HEK293T (cell line): ENCODE data around the gene BID.

ENCODE experiments used
- CTCF ChIA-PET: fragments of 350-600 bp; formaldehyde crosslinking; extraction: SDS; loops from one replicate; lab custom pipeline; 2021; ENCODE audit warnings: antibody characterized with exemption, inconsistent platforms; lab: Yijun Ruan, JAX
- POLR2A ChIA-PET: fragments of 350-600 bp; formaldehyde crosslinking; extraction: SDS; loops from one replicate; lab custom pipeline; 2020; ENCODE audit warnings: antibody characterized with exemption, inconsistent platforms; lab: Yijun Ruan, JAX
- DNase-seq: peaks from one replicate; pipeline ENCODE4 v3.0.0; 2012; ENCODE audit warnings: mixed read lengths; ENCODE audit errors: extremely low spot score
- ARNT ChIP-seq: fragments of 450-650 bp; IDR thresholded peaks from 2 replicates; pipeline ENCODE4 v1.6.1; 2017; ENCODE audit warnings: mild to moderate bottlenecking
- BHLHE40 ChIP-seq: fragments of 450-650 bp; IDR thresholded peaks from 2 replicates; pipeline ENCODE4 v1.6.1; 2016; ENCODE audit warnings: mild to moderate bottlenecking, moderate library complexity, borderline replicate concordance
- CTBP1 ChIP-seq: fragments of 450-650 bp; IDR thresholded peaks from 2 replicates; pipeline ENCODE4 v1.6.1; 2016; ENCODE audit warnings: borderline replicate concordance
- ELF4 ChIP-seq: fragments of 450-650 bp; IDR thresholded peaks from 2 replicates; pipeline ENCODE4 v1.6.1; 2017; ENCODE audit warnings: antibody characterized with exemption
- FOXA1 ChIP-seq: fragments of 450-650 bp; IDR thresholded peaks from 2 replicates; pipeline ENCODE4 v1.6.1; 2016; ENCODE audit warnings: mild to moderate bottlenecking
- FOXK2 ChIP-seq: fragments of 450-650 bp; IDR thresholded peaks from 2 replicates; pipeline ENCODE4 v1.6.1; 2016; ENCODE audit warnings: mild to moderate bottlenecking
- FOXM1 ChIP-seq: fragments of 450-650 bp; IDR thresholded peaks from 2 replicates; pipeline ENCODE4 v1.6.1; 2017; ENCODE audit warnings: mild to moderate bottlenecking, borderline replicate concordance
- HDGF ChIP-seq: fragments of 450-650 bp; IDR thresholded peaks from 2 replicates; pipeline ENCODE4 v1.6.1; 2017; ENCODE audit warnings: antibody characterized with exemption, borderline replicate concordance
- L3MBTL2 ChIP-seq: fragments of 450-650 bp; conservative IDR thresholded peaks from 2 replicates; pipeline ENCODE4 v1.6.1; 2016; ENCODE audit warnings: mild to moderate bottlenecking
- LEF1 ChIP-seq: fragments of 450-650 bp; IDR thresholded peaks from 2 replicates; pipeline ENCODE4 v1.6.1; 2017; ENCODE audit warnings: mild to moderate bottlenecking, borderline replicate concordance
- NFRKB ChIP-seq: fragments of 450-650 bp; IDR thresholded peaks from 2 replicates; pipeline ENCODE4 v1.6.1; 2016; ENCODE audit warnings: mild to moderate bottlenecking, moderate library complexity
- SP1 ChIP-seq: fragments of 450-650 bp; IDR thresholded peaks from 2 replicates; pipeline ENCODE4 v1.6.1; 2017
- SUZ12 ChIP-seq: fragments of 450-650 bp; IDR thresholded peaks from 2 replicates; pipeline ENCODE4 v1.6.1; 2016; ENCODE audit warnings: mild to moderate bottlenecking
- TARDBP ChIP-seq: fragments of 450-650 bp; IDR thresholded peaks from 2 replicates; pipeline ENCODE4 v1.6.1; 2016
- ZNF384 ChIP-seq: fragments of 450-650 bp; IDR thresholded peaks from 2 replicates; pipeline ENCODE4 v1.6.1; 2016
- TF ChIP-seq, protein P1 (sequence below): fragments of 450-650 bp; IDR thresholded peaks from 2 replicates; pipeline ENCODE4 v1.6.1; 2016

The BID gene

DNA sequence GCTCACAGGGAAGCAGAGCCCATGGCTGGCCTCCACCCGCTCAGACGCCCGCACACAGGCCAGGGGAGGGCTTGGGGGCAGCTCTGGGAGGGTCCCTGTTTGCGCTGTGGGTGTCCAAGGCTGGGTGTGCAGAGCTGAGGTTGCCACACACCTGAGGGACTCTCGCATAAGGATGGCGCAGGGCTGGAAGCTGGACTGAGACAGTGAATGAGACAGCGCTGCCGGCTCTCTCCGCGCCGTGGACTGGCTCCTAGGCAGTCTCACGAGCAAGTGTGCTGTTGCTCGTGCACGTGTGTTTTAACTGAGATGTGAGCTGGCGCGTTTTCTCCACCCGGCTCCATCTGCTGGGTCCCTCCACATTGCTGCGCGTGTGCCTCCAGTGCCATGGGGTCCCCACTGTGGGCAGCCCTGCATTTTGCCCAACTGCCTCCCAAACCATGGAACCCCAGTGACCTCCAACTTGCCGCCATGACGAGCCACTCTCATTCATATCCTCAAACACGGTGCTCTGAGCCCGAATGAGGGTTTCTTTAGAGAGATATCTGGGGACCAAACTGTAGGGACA is 4.2 kb upstream of the BID start:
- TF ChIP-seq L3MBTL2 (no peak), TARDBP (no peak), ZNF384 (no peak), FOXA1 (no peak), NFRKB (no peak), ELF4 (no peak), LEF1 (no peak), HDGF (no peak), CTBP1 (no peak), FOXM1 (no peak), SUZ12 (no peak)
- TF ChIP-seq, protein P1, sequence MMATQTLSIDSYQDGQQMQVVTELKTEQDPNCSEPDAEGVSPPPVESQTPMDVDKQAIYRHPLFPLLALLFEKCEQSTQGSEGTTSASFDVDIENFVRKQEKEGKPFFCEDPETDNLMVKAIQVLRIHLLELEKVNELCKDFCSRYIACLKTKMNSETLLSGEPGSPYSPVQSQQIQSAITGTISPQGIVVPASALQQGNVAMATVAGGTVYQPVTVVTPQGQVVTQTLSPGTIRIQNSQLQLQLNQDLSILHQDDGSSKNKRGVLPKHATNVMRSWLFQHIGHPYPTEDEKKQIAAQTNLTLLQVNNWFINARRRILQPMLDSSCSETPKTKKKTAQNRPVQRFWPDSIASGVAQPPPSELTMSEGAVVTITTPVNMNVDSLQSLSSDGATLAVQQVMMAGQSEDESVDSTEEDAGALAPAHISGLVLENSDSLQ: no peak
- POLR2A ChIA-PET: interaction anchor here (1.2 kb wide), 1 partner anchor 26 kb away, joined by 3 read pairs; no protein-coding TSS in a partner anchor
- no peak for DNase-seq
- CTCF ChIA-PET: interaction anchor here (0.8 kb wide), 1 partner anchor 371 kb away, joined by 3 read pairs; the partner anchor contains the start of gene USP18

DNA sequence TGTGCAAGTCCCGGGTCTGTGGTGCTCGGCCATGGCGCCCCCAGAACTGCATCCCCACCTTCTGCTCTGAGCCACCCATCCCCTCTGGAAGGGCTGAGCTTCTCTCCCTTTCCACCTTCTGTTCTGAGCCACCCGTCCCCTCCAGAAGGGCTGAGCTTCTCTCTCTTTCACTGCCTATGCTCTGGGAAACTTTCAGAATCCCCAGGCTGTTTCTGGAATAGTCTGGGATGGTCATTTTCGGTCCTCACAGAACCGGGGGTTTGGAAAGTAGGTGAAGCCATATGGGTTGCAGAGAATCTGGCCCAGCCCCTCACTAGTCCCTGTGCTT is 3.4 kb upstream of the BID start:
- ChIA-PET POLR2A (no interaction called here), CTCF (no interaction called here)
- no peak for DNase-seq
- TF ChIP-seq, protein P1: no peak
- TF ChIP-seq ARNT: no peak
- TF ChIP-seq L3MBTL2: no peak
- no peak for TF ChIP-seq FOXM1
- TF ChIP-seq ELF4: no peak
- no peak for TF ChIP-seq CTBP1
- TF ChIP-seq BHLHE40: no peak
- TF ChIP-seq LEF1: no peak
- TF ChIP-seq ZNF384: no peak
- TF ChIP-seq NFRKB: no peak

DNA sequence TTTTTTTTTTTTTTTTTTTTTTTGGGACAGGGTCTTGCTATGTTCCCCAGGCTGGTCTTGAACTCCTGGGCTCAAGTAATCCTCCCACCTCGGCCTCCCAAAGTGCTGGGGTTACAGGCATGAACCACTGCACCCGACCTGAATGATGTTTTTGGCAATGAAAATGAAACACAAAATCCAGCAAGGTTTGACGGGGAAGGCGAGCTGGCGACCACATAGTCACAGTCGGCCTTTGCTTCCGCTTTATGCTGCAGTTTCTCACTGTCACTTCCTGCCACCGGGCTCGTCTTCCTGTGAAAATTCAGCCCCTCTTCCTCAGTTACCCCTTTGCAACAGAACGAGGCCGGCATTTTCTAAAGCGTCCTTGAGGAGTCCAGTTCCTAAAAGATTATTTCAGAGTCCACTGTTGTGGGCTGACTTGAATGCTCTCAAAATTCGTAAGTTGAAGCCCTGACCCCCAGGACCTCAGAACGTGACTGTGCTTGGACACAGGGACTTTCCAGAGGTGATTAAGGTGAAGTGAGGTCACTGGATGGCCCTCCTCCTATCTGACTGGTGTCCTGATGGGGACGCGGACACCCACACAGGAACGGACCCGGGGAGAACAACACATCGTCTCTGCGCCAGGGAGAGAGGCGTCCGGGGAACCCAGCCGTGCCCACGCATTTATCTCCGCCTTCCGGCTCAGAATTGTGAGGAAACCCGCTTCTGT is 2.9 kb upstream of the BID start:
- ChIA-PET POLR2A (no interaction called here), CTCF (interaction anchor here (1.4 kb wide), 1 partner anchor 8 kb away, joined by 5 read pairs; no protein-coding TSS in a partner anchor)
- no peak for DNase-seq
- no peak for TF ChIP-seq SUZ12
- no peak for TF ChIP-seq FOXK2
- TF ChIP-seq FOXM1: no peak
- TF ChIP-seq NFRKB: no peak
- TF ChIP-seq BHLHE40: no peak
- no peak for TF ChIP-seq ELF4
- TF ChIP-seq HDGF: no peak
- no peak for TF ChIP-seq FOXA1
- no peak for TF ChIP-seq ARNT
- TF ChIP-seq L3MBTL2: no peak
- no peak for TF ChIP-seq CTBP1
- no peak for TF ChIP-seq TARDBP
- no peak for TF ChIP-seq LEF1
- TF ChIP-seq, protein P1: no peak
- TF ChIP-seq SP1: no peak
- no peak for TF ChIP-seq ZNF384

DNA sequence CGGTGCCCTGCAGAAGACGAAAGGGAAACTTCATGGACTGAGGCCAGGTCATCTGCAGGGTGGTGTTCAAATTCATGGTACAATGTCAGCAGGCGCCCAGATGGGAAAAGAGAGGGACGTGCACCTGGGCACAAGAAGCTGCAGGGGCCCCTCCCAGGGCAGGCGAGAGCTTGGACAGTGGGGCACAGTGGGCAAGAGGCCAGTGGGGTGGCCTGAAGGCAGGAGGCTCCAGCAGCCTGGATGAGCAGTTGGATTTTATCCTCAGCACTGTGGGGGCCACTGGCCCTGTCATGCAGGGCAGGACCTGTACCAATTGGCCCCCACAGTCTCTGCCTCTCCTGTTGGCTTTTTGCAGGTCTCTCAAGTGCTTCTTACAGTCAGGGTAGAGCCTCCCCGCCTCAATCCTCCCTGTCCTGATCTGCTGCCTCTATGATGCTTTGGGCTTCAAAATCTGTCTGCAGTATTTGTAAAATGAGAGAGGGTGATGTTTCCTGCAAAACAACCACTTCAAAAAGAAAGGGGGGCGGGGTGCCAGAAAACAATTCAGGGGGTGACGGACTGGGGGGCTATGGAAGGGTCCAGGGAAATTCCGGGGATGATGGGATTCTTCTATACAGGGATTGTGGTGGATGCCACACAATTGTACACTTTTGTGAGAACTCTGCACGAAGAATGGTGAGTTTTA is 1.7 kb upstream of the BID start:
- POLR2A ChIA-PET: no interaction called here
- CTCF ChIA-PET: interaction anchor here (1.4 kb wide), 1 partner anchor 9 kb away, joined by 5 read pairs; no protein-coding TSS in a partner anchor
- no peak for TF ChIP-seq FOXM1
- TF ChIP-seq ZNF384: no peak
- no peak for TF ChIP-seq FOXA1
- TF ChIP-seq TARDBP: no peak
- TF ChIP-seq CTBP1: no peak
- TF ChIP-seq, protein P1: no peak
- no peak for TF ChIP-seq ARNT
- no peak for TF ChIP-seq FOXK2
- TF ChIP-seq LEF1: no peak
- DNase-seq: no peak

DNA sequence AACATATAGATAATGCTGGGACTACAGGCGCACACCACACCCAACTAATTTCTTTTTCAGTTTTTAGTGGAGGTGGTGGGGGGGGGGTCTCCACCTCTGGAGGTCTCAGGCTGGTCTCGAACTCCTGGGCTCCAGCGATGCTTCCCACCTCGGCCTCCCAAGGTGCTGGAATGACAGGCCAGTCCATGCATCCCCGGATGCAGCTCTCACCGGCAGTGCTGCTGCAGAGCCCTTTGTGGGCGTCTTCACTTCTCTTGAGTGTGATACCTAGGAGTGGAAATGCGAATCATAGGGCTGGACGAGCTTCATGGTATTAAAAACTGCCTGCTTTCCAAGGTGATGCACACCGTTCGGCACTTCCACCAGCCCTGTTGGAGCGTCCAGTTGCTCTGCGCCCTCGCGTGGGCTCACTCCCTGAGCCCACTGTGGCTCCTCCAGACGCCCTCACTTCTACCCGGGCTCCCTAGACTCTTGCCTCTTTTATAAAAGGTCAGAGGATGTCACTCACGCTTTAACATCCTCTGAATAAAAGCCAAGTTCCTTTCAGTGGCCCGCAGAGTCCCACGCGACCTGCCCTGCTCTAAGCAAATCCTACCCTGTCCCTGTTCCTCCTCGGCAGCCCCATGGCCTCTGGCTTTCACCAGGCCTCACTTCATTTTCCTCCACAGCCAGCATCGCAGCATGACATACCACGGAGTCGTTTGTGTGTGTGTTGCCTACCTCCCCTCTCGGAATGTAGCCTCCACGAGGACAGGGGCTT is 837 bp upstream of the BID start:
- CTCF ChIA-PET: interaction anchor here (1.2 kb wide), 1 partner anchor 10 kb away, joined by 4 read pairs; no protein-coding TSS in a partner anchor
- TF ChIP-seq NFRKB: no peak
- no peak for TF ChIP-seq TARDBP
- no peak for TF ChIP-seq LEF1
- TF ChIP-seq FOXM1: no peak
- no peak for DNase-seq
- POLR2A ChIA-PET: interaction anchor here (0.6 to 1.9 kb wide), 3 partner anchors 10 to 124 kb away, joined by 3 to 6 read pairs (median 6); no protein-coding TSS in a partner anchor
